Lower lobe of right lung (tissue), 2 donors: ENCODE measurements around the gene HOXC6. TPM values are rescaled to one million over a fixed set of nuclear protein-coding genes. Genes with fewer than 3 reads are reported as not detected.

Source experiments
- ATAC-seq, 2 donors: fragments of 200-7000 bp; cut with Tn5 transposase; one replicate each; pipeline ENCODE4 v1.9.1; 2020 to 2022; ENCODE audit warnings: mild to moderate bottlenecking in 2 of 2, moderate library complexity in 2 of 2
- DNase-seq: peaks from one replicate; pipeline ENCODE4 v3.0.0-alpha.2; 2020
- H3K27ac ChIP-seq: fragments of 200-600 bp; one replicate; pipeline ENCODE4 v1.8.0; 2022
- H3K27me3 ChIP-seq: fragments of 200-600 bp; one replicate; pipeline ENCODE4 v1.8.0; 2022; ENCODE audit warnings: low read depth
- H3K36me3 ChIP-seq: fragments of 200-600 bp; one replicate; pipeline ENCODE4 v1.8.0; 2022; ENCODE audit warnings: mild to moderate bottlenecking
- H3K4me1 ChIP-seq: fragments of 200-600 bp; one replicate; pipeline ENCODE4 v1.8.0; 2022
- H3K4me3 ChIP-seq: fragments of 200-600 bp; one replicate; pipeline ENCODE4 v1.8.0; 2022; ENCODE audit warnings: mild to moderate bottlenecking
- H3K9me3 ChIP-seq: fragments of 200-600 bp; one replicate; pipeline ENCODE4 v1.8.0; 2022
- CTCF ChIP-seq: fragments of 200-600 bp; IDR thresholded peaks from one replicate; pipeline ENCODE4 v1.8.0; 2022; ENCODE audit warnings: antibody characterized with exemption, mild to moderate bottlenecking
- intact Hi-C: fragments of 100-400 bp; cut with DNase I; formaldehyde crosslinking; loops from one replicate; pipeline ENCODE4 v1.11.0; 2022
- total RNA-seq: library from RNA; stranded (reverse); fragmentation: NEBNext Ultra II Directional; extraction: Animal tissue kit (Norgen Biotek cat#: 25700); gene quantifications from one replicate; pipeline ENCODE4 v1.2.1, GENCODE V29; 2021
- donor health status: DM: no; HTN: yes; CAD: no; lungs with severe emphysema.

The HOXC6 gene
- total RNA-seq, 1 donor from 2014 or later = 0.50 TPM

GRCh38 chr12:53988541-53989226 lies 39.6 kb upstream of the HOXC6 start:
- H3K4me1 ChIP-seq = peaks cover 23% of the 10 kb centered on the region
- no peak for TF ChIP-seq CTCF

GRCh38 chr12:53989227-53990113 lies 38.8 kb upstream of the HOXC6 start:
- DNase-seq = no peak
- Histone ChIP-seq H3K4me3 (no peak overlapping the region), H3K27me3 (peaks cover 100% of the 10 kb centered on the region)

More at GRCh38 chr12:53988541-53989226, 39.6 kb upstream of the HOXC6 start:
- no peaks in the 10 kb centered on the region for H3K9me3 ChIP-seq
- H3K36me3 ChIP-seq = no peaks in the 10 kb centered on the region
- H3K27me3 ChIP-seq = peaks cover 100% of the 10 kb centered on the region
- intact Hi-C loops = no loop called here
- DNase-seq = no peak
- no peak for ATAC-seq
- no peak overlapping the region for H3K4me3 ChIP-seq
- no peak overlapping the region for H3K27ac ChIP-seq

GRCh38 chr12:53990311-53991076 lies 37.7 kb upstream of the HOXC6 start:
- Histone ChIP-seq H3K36me3 (no peaks in the 10 kb centered on the region), H3K9me3 (no peaks in the 10 kb centered on the region), H3K4me1 (peaks cover 32% of the 10 kb centered on the region), H3K27ac (no peak overlapping the region), H3K27me3 (peaks cover 100% of the 10 kb centered on the region), H3K4me3 (no peak overlapping the region)
- intact Hi-C loops = no loop called here
- DNase-seq (no peak), ATAC-seq (no peak)
- no peak for TF ChIP-seq CTCF

More at GRCh38 chr12:53989227-53990113, 38.8 kb upstream of the HOXC6 start:
- no peak for ATAC-seq
- no peak for TF ChIP-seq CTCF
- Histone ChIP-seq H3K27ac (no peak overlapping the region), H3K9me3 (no peaks in the 10 kb centered on the region), H3K36me3 (no peaks in the 10 kb centered on the region), H3K4me1 (peaks cover 28% of the 10 kb centered on the region)
- intact Hi-C loops = no loop called here

- Histone ChIP-seq H3K36me3 (no peaks in the 10 kb centered on the region), H3K4me1 (peaks cover 30% of the 10 kb centered on the region), H3K27me3 (peaks cover 100% of the 10 kb centered on the region), H3K4me3 (no peak overlapping the region), H3K9me3 (no peaks in the 10 kb centered on the region), H3K27ac (no peak overlapping the region)
- TF ChIP-seq CTCF = no peak
- no peak for DNase-seq
- intact Hi-C loops = no loop called here
- ATAC-seq = no peak
Measured at GRCh38 chr12:53991077-53991460, 37.2 kb upstream of the HOXC6 start.

- no peak overlapping the region for H3K27ac ChIP-seq
- H3K27me3 ChIP-seq = peaks cover 100% of the 10 kb centered on the region
- H3K36me3 ChIP-seq = no peaks in the 10 kb centered on the region
- H3K4me3 ChIP-seq = no peak overlapping the region
- ATAC-seq (no peak), DNase-seq (no peak)
- TF ChIP-seq CTCF = no peak
- intact Hi-C loops = no loop called here
- no peaks in the 10 kb centered on the region for H3K9me3 ChIP-seq
- H3K4me1 ChIP-seq = peaks cover 38% of the 10 kb centered on the region
Measured at GRCh38 chr12:53992377-53992889, 35.8 kb upstream of the HOXC6 start.
